ENCODE data around the gene UFSP1. TPM values are rescaled to one million over a fixed set of nuclear protein-coding genes. Genes with fewer than 3 reads are reported as not detected.
"Not testable (repeated sequence)": the region's sequence is repeated elsewhere in the genome, so short reads cannot be mapped to it uniquely, and the experiment has no call there.

UFSP1 gene
- 0.34 and 1.6 TPM in 2 replicates for total RNA-seq

GRCh38 chr7:100888988-100889750, at the start of gene UFSP1:
Gene UFSP1, minus strand, starts transcription at chr7:100889715. Its CDS starts 444 bp downstream, at chr7:100889271.
- DNase-seq (ENCODE audit: extremely low read depth, low read depth, low spot score): no peak

DNA sequence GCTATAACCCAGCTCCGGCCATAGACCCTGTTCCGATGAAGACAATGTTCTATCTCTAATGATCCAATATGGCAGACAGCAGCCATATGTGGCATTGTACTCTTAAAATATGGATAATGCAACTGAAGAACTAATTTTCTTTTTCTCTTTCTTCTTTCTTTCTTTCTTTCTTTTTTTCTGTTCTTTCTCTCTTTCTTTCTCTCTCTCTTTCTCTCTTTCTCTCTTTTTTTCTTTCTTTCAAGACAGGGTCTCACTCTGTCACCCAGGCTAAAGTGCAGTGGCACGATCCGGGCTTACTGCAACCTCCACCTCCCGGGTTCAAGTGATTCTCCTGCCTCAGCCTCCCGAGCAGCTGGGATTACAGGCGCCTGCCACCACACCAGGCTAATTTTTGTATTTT, 46.7 kb upstream of the UFSP1 start:
- not testable (repeated sequence) for DNase-seq (ENCODE audit: extremely low read depth, low read depth, low spot score)

- DNase-seq (ENCODE audit: extremely low read depth, low read depth, low spot score): not testable (repeated sequence)
Observed at GRCh38 chr7:100935381-100935780, 45.9 kb upstream of the UFSP1 start.

- no peak for DNase-seq (ENCODE audit: extremely low read depth, low read depth, low spot score)
Observed at GRCh38 chr7:100933734-100934133, 44.2 kb upstream of the UFSP1 start.

- no peak for DNase-seq (ENCODE audit: extremely low read depth, low read depth, low spot score)
Observed at GRCh38 chr7:100929808-100930174, 40.3 kb upstream of the UFSP1 start.

DNA sequence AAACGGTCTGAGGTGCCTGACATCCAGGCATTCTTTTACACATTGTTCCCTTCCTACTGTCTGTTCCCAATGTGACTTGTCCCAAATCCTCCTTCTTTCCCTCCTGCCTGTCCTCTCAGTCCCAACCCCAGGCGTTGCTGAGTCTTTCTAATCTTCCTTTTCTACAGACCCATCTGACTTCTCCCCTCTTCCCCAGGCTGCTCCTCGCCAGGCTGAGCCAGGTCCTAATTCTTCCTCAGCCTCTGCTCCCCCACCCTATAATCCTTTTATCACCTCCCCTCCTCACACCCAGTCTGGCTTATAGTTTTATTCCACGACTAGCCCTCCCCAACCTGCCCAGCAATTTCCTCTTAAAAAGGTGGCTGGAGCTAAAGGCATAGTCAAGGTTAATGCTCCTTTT, 34.1 kb upstream of the UFSP1 start:
- not testable (repeated sequence) for DNase-seq (ENCODE audit: extremely low read depth, low read depth, low spot score)

DNA sequence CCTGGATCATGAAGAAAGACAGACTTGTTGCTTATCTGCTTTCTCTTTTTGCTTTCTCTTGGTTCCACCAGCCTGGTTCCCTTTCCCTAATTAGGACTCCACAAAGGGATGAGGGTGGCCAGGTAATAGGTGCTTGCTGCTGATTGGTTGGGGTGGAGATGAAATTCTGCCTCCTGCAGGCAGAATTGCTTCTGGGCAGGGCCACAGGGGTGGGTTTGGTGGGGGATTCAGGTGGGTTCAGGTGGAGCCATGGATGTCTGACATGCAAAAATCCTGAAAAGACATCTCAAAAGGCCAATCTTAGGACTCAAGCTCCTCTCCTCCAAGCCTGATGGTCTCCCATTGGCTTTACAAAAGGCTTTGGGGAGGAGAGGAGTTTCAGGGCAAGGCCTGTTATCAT, 31.5 kb upstream of the UFSP1 start:
- no peak for DNase-seq (ENCODE audit: extremely low read depth, low read depth, low spot score)

GRCh38 chr7:100919779-100920437, 30.4 kb upstream of the UFSP1 start:
- DNase-seq (ENCODE audit: extremely low read depth, low read depth, low spot score): not testable (repeated sequence)

- not testable (repeated sequence) for DNase-seq (ENCODE audit: extremely low read depth, low read depth, low spot score)
Observed at GRCh38 chr7:100919335-100919734, 29.8 kb upstream of the UFSP1 start.

GRCh38 chr7:100914879-100915447, 25.4 kb upstream of the UFSP1 start:
- no peak for DNase-seq (ENCODE audit: extremely low read depth, low read depth, low spot score)

DNA sequence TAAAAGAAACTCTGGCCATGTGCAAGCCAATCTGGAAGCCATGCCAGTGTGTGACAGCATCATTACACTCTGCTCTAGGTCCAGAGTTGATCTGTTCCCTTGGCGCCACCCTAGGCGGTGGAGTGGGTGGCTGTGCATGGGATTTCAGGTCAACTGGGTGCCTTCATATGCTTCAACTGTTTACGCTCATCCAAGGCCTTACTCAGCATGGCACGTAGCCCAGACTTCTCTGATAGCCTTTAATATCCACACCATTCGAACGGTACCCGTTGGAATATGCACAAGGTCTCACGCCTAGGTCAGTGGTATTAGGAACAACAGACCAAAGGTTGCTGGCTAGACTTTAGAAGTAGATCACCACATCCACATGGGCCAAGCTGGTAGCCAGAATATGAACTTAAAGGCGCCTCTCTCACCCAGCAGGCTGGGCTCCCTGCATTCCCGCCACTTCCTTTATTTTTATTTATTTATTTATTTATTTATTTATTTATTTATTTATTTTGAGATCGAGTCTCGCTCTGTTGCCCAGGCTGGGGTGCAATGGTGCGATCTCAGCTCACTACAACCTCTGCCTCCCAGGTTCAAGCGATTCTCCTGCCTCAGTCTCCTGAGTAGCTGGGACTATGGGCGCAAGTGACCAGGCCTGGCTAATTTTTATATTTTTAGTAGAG, 24.8 kb upstream of the UFSP1 start:
- no peak for DNase-seq (ENCODE audit: extremely low read depth, low read depth, low spot score)

GRCh38 chr7:100911484-100911883, 22.0 kb upstream of the UFSP1 start:
- DNase-seq (ENCODE audit: extremely low read depth, low read depth, low spot score): no peak

DNA sequence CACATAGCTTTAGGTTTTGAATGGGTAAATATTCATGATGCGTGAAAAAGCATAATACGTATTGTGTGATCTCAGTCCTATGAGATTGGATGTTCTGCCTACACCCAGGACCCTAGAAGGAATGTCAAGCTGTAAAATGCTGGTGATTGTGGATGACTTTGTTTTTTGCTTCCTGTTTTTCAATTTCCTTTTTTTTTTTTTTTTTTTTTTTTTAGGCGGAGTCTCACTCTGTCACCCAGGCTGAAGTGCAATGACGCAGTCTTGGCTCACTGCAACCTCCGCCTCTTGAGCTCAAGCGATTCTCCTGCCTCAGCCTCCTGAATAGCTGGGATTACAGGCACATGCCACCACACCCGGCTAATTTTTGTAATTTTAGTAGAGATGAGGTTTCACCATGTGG, 20.9 kb upstream of the UFSP1 start:
- DNase-seq (ENCODE audit: extremely low read depth, low read depth, low spot score): not testable (repeated sequence)

- DNase-seq (ENCODE audit: extremely low read depth, low read depth, low spot score): no peak
Observed at GRCh38 chr7:100908512-100908911, 19.0 kb upstream of the UFSP1 start.

GRCh38 chr7:100902638-100903037, 13.1 kb upstream of the UFSP1 start:
- no peak for DNase-seq (ENCODE audit: extremely low read depth, low read depth, low spot score)

DNA sequence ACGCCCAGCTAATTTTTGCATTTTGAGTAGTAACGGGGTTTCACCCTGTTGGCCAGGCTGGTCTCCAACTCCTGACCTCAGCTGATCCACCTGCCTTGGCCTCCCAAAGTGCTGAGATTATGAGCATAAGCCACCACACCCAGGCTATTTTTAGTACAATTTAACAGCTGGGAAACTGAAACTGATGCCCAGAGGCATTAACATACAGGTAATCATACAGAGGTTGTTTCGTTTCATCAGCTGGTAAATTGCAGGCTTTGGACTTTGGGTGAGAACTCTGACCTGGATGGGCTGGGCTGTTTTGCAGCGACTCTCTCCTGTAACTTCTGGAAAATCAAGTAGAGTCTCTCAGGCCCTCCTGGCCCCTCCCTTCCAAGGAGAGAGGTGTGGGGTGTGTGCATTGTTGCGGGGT, 12.4 kb upstream of the UFSP1 start:
- DNase-seq (ENCODE audit: extremely low read depth, low read depth, low spot score): no peak

DNA sequence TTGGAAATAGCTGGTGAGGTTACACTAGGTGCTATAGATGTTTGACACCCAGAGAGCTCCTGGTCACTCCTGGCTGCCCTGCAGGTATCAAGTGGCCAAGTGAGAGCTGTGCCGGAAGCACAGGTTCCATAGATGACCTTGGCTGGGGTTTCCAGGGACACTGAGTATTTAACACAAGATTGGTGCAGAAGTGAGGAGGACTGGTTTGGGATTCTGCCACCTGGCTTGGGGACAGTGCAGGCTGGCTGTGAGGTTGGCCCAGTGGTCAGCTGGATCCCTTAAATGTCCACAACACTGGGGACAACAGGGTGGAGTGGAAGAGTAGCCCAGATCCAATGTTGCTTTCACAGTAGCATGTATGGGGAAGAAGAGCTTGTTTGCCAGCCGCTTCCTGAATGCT, 11.5 kb upstream of the UFSP1 start:
- no peak for DNase-seq (ENCODE audit: extremely low read depth, low read depth, low spot score)

- no peak for DNase-seq (ENCODE audit: extremely low read depth, low read depth, low spot score)
Observed at GRCh38 chr7:100899432-100899831, 9.9 kb upstream of the UFSP1 start.

DNA sequence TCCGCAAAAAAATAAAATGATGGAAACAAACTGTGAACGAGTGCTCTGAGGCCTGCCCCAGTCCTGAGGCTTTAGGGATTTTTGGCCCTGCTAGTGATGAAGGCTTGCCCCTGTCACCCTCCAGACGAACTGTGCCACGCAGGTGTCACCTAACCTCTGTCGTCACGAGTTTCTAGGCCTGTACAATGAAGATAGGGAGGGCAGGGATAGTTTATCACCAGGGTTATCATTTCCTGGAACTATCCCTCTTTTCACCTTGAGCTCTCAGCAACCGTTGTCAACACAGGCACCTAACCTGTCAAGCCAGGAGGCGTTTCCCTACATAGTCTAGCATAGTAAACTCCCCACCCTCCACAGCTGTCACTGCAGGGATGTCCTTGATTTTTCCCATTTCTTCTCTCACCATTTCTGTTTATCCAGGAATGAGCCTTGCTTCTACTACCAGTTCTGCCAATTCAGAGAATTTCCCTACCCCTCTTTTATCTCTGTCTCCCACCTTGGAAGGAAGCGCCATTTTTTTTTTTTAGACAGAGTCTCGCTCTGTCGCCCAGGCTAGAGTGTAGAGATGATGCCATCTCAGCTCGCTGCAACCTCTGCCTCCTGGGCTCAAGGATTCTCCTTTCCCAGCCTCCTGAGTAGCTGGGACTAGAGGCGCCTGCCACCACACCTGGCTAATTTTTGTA, 8.4 kb upstream of the UFSP1 start:
- no peak for DNase-seq (ENCODE audit: extremely low read depth, low read depth, low spot score)

GRCh38 chr7:100896732-100897608, 7.5 kb upstream of the UFSP1 start:
- DNase-seq (ENCODE audit: extremely low read depth, low read depth, low spot score): no peak
